K562 (cell line): Measurements from ENCODE around the gene FBXW11. TPM values are rescaled to one million over a fixed set of nuclear protein-coding genes. Genes with fewer than 3 reads are reported as not detected.

Source experiments
- ATAC-seq: fragments of 200-7000 bp; cut with Tn5 transposase; 3 replicates; pipeline ENCODE4 v1.9.1; 2020; ENCODE audit warnings: moderate library complexity
- BruUV-seq: library from RNA; stranded (reverse); fragments of 400-500 nt; replicated peaks from 2 replicates; lab custom pipeline; 2021; lab: Mats Ljungman, UMichigan
- CTCF ChIA-PET: fragments of 300-600 bp; formaldehyde crosslinking; extraction: SDS; loops from one replicate; lab custom pipeline; 2021; ENCODE audit warnings: low intra/inter-chr PET ratio; lab: Yijun Ruan, JAX
- POLR2A ChIA-PET: fragments of 300-600, 350-650 bp; sonication (Branson Sonifier 250); formaldehyde crosslinking; extraction: SDS; loops from one replicate; lab custom pipeline; 2021; ENCODE audit warnings: antibody characterized with exemption, inconsistent platforms; lab: Yijun Ruan, JAX
- DNase-seq, 4 experiments: peaks; one replicate each; pipeline versions ENCODE4 v3.0.0 to v3.0.0-alpha.2; 2011 to 2018; ENCODE audit warnings: low spot score in 3 of 4, mixed read lengths in 3 of 4; ENCODE audit errors: extremely low read depth in 1 of 4
- FAIRE-seq: peaks from 2 replicates; lab custom pipeline; 2011; peaks lifted over from hg19 to GRCh38; lab: Jason Lieb, UNC
- H2AFZ ChIP-seq: 2 replicates; pipeline ENCODE4 v1.6.0; 2011; ENCODE audit warnings: low read depth, low read length, control low read depth, inconsistent platforms
- H3K27ac ChIP-seq: fragments of 200-600 bp; 3 replicates; pipeline ENCODE4 v1.8.0; 2011; ENCODE audit warnings: low read depth, mild to moderate bottlenecking, control low read depth, inconsistent platforms, low read length, moderate library complexity, mixed read lengths; ENCODE audit errors: extremely low read depth
- H3K27me3 ChIP-seq, 2 experiments: fragments of 300-600 bp in 1 of 2; 2 replicates in 1 of 2; 3 replicates in 1 of 2; pipeline versions ENCODE4 v1.6.0 to v1.8.0; 2011; ENCODE audit warnings: inconsistent platforms in 2 of 2, low read length in 2 of 2, mild to moderate bottlenecking in 1 of 2, mixed read lengths in 1 of 2, moderate library complexity in 1 of 2; ENCODE audit not compliant: control insufficient read depth in 2 of 2, insufficient read depth in 2 of 2
- H3K36me3 ChIP-seq: fragments of 300-600 bp; 3 replicates; pipeline ENCODE4 v1.8.0; 2011; ENCODE audit warnings: mild to moderate bottlenecking, low read length, inconsistent platforms; ENCODE audit not compliant: control insufficient read depth, insufficient read depth
- H3K4me1 ChIP-seq, 2 experiments: fragments of 200-600 bp in 1 of 2; replicated peaks in 1 of 2; 2 replicates in 1 of 2; 3 replicates in 1 of 2; pipeline versions ENCODE4 v1.5.1 to v1.8.0; 2011; ENCODE audit warnings: inconsistent platforms in 2 of 2, low read length in 2 of 2, mild to moderate bottlenecking in 1 of 2, mixed read lengths in 1 of 2, moderate library complexity in 1 of 2; ENCODE audit not compliant: control insufficient read depth in 2 of 2, insufficient read depth in 2 of 2
- H3K4me2 ChIP-seq: 2 replicates; pipeline ENCODE4 v1.6.1; 2011; ENCODE audit warnings: low read length, control low read depth, inconsistent platforms, mixed read lengths; ENCODE audit not compliant: insufficient read depth
- H3K4me3 ChIP-seq: fragments of 200-600 bp; sonication (generic), shearing (Covaris generic); 2 replicates; pipeline ENCODE4 v1.5.1; 2016; ENCODE audit warnings: control low read depth, inconsistent platforms
- H3K79me2 ChIP-seq: fragments of 200-600 bp; 3 replicates; pipeline ENCODE4 v1.8.0; 2011; ENCODE audit warnings: low read length, inconsistent platforms; ENCODE audit not compliant: control insufficient read depth, insufficient read depth
- H3K9ac ChIP-seq, 2 experiments: 2 replicates each; pipeline versions ENCODE4 v1.6.0 to v1.6.1; 2011; ENCODE audit warnings: low read depth in 2 of 2, low read length in 2 of 2, control low read depth in 1 of 2, inconsistent platforms in 1 of 2, mild to moderate bottlenecking in 1 of 2, mixed read lengths in 1 of 2; ENCODE audit not compliant: insufficient read depth in 1 of 2
- H3K9me1 ChIP-seq: one replicate; pipeline ENCODE4 v1.6.0; 2011; ENCODE audit warnings: inconsistent platforms, mild to moderate bottlenecking, low read length, moderate library complexity; ENCODE audit not compliant: control insufficient read depth, insufficient read depth
- H3K9me3 ChIP-seq: replicated peaks from 2 replicates; pipeline ENCODE4 v1.5.1; 2011; ENCODE audit warnings: low read depth, low read length, inconsistent platforms; ENCODE audit not compliant: control insufficient read depth, insufficient read depth
- H4K20me1 ChIP-seq: replicated peaks from 2 replicates; pipeline ENCODE4 v1.6.1; 2011; ENCODE audit warnings: low read length, inconsistent platforms, mixed read lengths; ENCODE audit not compliant: control insufficient read depth, insufficient read depth
- ATF7 ChIP-seq: fragments of 450-650 bp; IDR thresholded peaks from 2 replicates; pipeline ENCODE4 v1.7.1; 2014; ENCODE audit warnings: mild to moderate bottlenecking, moderate library complexity
- ESRRB ChIP-seq: fragments of 250-450 bp; sonication (Bioruptor Pico); IDR thresholded peaks from 2 replicates; pipeline ENCODE4 v1.5.0; 2020; ENCODE audit warnings: mild to moderate bottlenecking, moderate library complexity, borderline replicate concordance
- MCM2 ChIP-seq: fragments of 450-650 bp; IDR thresholded peaks from 2 replicates; pipeline ENCODE4 v1.6.1; 2017; ENCODE audit warnings: low read depth, mild to moderate bottlenecking
- SAP30 ChIP-seq: fragments of 200-600 bp; sonication (generic); IDR thresholded peaks from 2 replicates; pipeline ENCODE4 v1.6.1; 2012; ENCODE audit warnings: borderline replicate concordance, low read depth, mild to moderate bottlenecking, moderate library complexity, low read length, control low read depth, inconsistent platforms; ENCODE audit not compliant: insufficient read depth, poor library complexity, severe bottlenecking
- SMARCA5 ChIP-seq: fragments of 450-650 bp; IDR thresholded peaks from 2 replicates; pipeline ENCODE4 v1.6.1; 2016
- SNIP1 ChIP-seq: fragments of 450-650 bp; IDR thresholded peaks from 2 replicates; pipeline ENCODE4 v1.7.1; 2017; ENCODE audit warnings: low read depth, mild to moderate bottlenecking
- WGBS: fragments of 100-300 bp; shearing (Covaris generic); methylation state at CpG from one replicate; pipeline ENCODE4 v1.1.6; 2016; ENCODE audit warnings: low coverage, mixed read lengths; ENCODE audit not compliant: insufficient coverage; ENCODE audit errors: missing lambda C conversion rate; 5-methylcytosine and 5-hydroxymethylcytosine counted together
- in situ Hi-C: fragments of 300-500 bp; cut with MboI; formaldehyde crosslinking; loops from 4 replicates; pipeline ENCODE4 v1.15.0; 2018; ENCODE audit warnings: inconsistent platforms, mixed read lengths
- intact Hi-C: fragments of 100-400 bp; cut with micrococcal nuclease; formaldehyde crosslinking; loops from 2 replicates; pipeline ENCODE4 v1.14.2; 2022
- polyA plus RNA-seq, 8 experiments: library from polyadenylated mRNA; depleted of rRNA in 4 of 8; stranded (reverse) in 5 of 8; unstranded in 3 of 8; fragments of >200 nt; fragmentation: Nextera tagmentation in 2 of 8; fragmentation: Illumina TruSeq in 1 of 8; extraction: Ambion mirVana in 2 of 8; extraction: Trizol in 1 of 8; gene quantifications; 2 replicates each; pipeline versions ENCODE4 v1.2.1 to v1.2.3, GENCODE V29; 2011 to 2014; ENCODE audit warnings: inconsistent platforms in 1 of 8, missing spikeins in 1 of 8
- total RNA-seq, 7 experiments: library from RNA; depleted of rRNA in 6 of 7; stranded (reverse); fragments of >200 nt in 6 of 7; fragmentation: Illumina TruSeq in 2 of 7; extraction: Trizol in 2 of 7; gene quantifications; 2 replicates each; pipeline versions ENCODE4 v1.2.1 to v1.2.3, GENCODE V29; 2011 to 2021; ENCODE audit warnings: low replicate concordance in 1 of 7
- TF ChIP-seq, protein P1 (sequence below): IDR thresholded peaks from 2 replicates; pipeline ENCODE4 v1.6.1; 2014; ENCODE audit warnings: antibody characterized with exemption
- TF ChIP-seq, protein P2 (sequence below): fragments of 250-450 bp; sonication (Bioruptor Pico); IDR thresholded peaks from 2 replicates; pipeline ENCODE4 v1.8.0; 2021; ENCODE audit warnings: moderate library complexity, mild to moderate bottlenecking, inconsistent platforms

Gene FBXW11
- total and polyA plus RNA-seq, 9 of the 15 experiments (the other 6 are each of a cell fraction or from before 2014, with no cell fraction given): 3.0 to 28.6 (median 23.6) TPM

DNA sequence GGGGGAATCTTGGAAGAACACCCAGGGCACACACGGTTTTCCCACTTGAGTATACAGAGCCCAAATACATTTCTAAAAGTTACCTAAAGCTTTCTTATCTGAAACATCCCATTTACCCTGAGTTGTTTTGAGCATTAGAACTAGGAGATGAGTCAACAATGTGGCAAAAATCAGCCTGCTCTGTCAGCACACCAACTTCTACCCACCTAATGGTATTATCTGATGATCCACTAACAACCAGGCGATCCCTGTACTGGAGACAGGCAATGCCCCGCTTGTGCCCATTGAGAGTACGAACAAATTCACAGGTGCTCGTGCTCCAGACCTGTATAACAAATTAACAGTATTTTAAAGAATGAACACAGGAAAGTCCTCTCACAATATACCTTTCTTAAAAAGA, 133.8 kb downstream of the FBXW11 start:
- Histone ChIP-seq H3K4me2 (no peak overlapping the region), H3K9ac (no peak overlapping the region), H3K4me3 (no peak overlapping the region), H3K27me3 (no peaks in the 10 kb centered on the region), H3K9me1 (no peaks in the 10 kb centered on the region), H3K36me3 (peaks cover 63% of the 10 kb centered on the region), H3K9me3 (no peaks in the 10 kb centered on the region), H4K20me1 (no peaks in the 10 kb centered on the region), H2AFZ (no peak overlapping the region), H3K79me2 (no peaks in the 10 kb centered on the region), H3K4me1 (no peaks in the 10 kb centered on the region), H3K27ac (no peak overlapping the region)
- 82% methylated on average over 5 of the region's 5 CpGs for WGBS
- no TSS peak for BruUV-seq
- ChIA-PET CTCF (no interaction called here), POLR2A (interaction anchor here (1.3 to 1.5 kb wide), 2 partner anchors 11 to 13 kb away, joined by 4 to 6 read pairs; no protein-coding TSS in a partner anchor)
- in situ Hi-C loops (no loop called here), intact Hi-C loops (no loop called here)
- no peak for ATAC-seq
- no peak for FAIRE-seq
- no peak for DNase-seq
- TF ChIP-seq SNIP1 (no peak), ATF7 (no peak), SAP30 (no peak), SMARCA5 (no peak), ESRRB (CRISPR knock-in tag) (no peak), MCM2 (no peak)
- TF ChIP-seq, protein P1, sequence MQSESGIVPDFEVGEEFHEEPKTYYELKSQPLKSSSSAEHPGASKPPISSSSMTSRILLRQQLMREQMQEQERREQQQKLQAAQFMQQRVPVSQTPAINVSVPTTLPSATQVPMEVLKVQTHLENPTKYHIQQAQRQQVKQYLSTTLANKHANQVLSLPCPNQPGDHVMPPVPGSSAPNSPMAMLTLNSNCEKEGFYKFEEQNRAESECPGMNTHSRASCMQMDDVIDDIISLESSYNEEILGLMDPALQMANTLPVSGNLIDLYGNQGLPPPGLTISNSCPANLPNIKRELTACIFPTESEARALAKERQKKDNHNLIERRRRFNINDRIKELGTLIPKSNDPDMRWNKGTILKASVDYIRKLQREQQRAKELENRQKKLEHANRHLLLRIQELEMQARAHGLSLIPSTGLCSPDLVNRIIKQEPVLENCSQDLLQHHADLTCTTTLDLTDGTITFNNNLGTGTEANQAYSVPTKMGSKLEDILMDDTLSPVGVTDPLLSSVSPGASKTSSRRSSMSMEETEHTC: no peak
- TF ChIP-seq, protein P2, sequence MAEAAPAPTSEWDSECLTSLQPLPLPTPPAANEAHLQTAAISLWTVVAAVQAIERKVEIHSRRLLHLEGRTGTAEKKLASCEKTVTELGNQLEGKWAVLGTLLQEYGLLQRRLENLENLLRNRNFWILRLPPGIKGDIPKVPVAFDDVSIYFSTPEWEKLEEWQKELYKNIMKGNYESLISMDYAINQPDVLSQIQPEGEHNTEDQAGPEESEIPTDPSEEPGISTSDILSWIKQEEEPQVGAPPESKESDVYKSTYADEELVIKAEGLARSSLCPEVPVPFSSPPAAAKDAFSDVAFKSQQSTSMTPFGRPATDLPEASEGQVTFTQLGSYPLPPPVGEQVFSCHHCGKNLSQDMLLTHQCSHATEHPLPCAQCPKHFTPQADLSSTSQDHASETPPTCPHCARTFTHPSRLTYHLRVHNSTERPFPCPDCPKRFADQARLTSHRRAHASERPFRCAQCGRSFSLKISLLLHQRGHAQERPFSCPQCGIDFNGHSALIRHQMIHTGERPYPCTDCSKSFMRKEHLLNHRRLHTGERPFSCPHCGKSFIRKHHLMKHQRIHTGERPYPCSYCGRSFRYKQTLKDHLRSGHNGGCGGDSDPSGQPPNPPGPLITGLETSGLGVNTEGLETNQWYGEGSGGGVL: no peak
